CD14-positive monocyte (primary cell): ENCODE results near the gene UTS2B. TPM values are rescaled to one million over a fixed set of nuclear protein-coding genes. Genes with fewer than 3 reads are reported as not detected.

ENCODE experiments used
- DNase-seq, 3 donors: peaks; one replicate each; pipeline ENCODE4 v3.0.0-alpha.2; 2011 to 2022
- H2AFZ ChIP-seq: 2 replicates; pipeline ENCODE4 v1.6.0; 2012; ENCODE audit warnings: mild to moderate bottlenecking, low read depth, low read length, inconsistent platforms; ENCODE audit not compliant: insufficient read depth, poor library complexity, severe bottlenecking
- H3K27ac ChIP-seq, 2 donors: 1 replicate in 1 of 2; 2 replicates in 1 of 2; pipeline ENCODE4 v1.5.1; 2012 to 2013; ENCODE audit warnings: low read length in 2 of 2, control low read depth in 1 of 2, inconsistent platforms in 1 of 2, low read depth in 1 of 2, mild to moderate bottlenecking in 1 of 2
- H3K27me3 ChIP-seq, 2 donors: one replicate each; pipeline versions ENCODE4 v1.6.0 to v1.6.1; 2011 to 2013; ENCODE audit warnings: low read length in 2 of 2; ENCODE audit not compliant: control insufficient read depth in 2 of 2, insufficient read depth in 2 of 2
- H3K36me3 ChIP-seq, 2 donors: replicated peaks in 1 of 2; 1 replicate in 1 of 2; 2 replicates in 1 of 2; pipeline versions ENCODE4 v1.5.1 to v1.6.1; 2012 to 2013; ENCODE audit warnings: low read length in 2 of 2, control low read depth in 1 of 2, inconsistent platforms in 1 of 2, mild to moderate bottlenecking in 1 of 2; ENCODE audit not compliant: insufficient read depth in 2 of 2, control insufficient read depth in 1 of 2
- H3K4me1 ChIP-seq, 2 donors: 1 replicate in 1 of 2; 2 replicates in 1 of 2; pipeline versions ENCODE4 v1.5.1 to v1.6.1; 2012 to 2013; ENCODE audit warnings: low read length in 2 of 2, control low read depth in 1 of 2, inconsistent platforms in 1 of 2, mild to moderate bottlenecking in 1 of 2, moderate library complexity in 1 of 2; ENCODE audit not compliant: insufficient read depth in 2 of 2, control insufficient read depth in 1 of 2
- H3K4me2 ChIP-seq: replicated peaks from 2 replicates; pipeline ENCODE3; 2012; ENCODE audit warnings: low read length, moderate library complexity, mild to moderate bottlenecking; ENCODE audit not compliant: poor library complexity, severe bottlenecking; ENCODE audit errors: extremely low read depth
- H3K4me3 ChIP-seq, 3 experiments: fragments of 200-600 bp in 1 of 3; sonication (generic) in 1 of 3; replicated peaks in 1 of 3; 1 replicate in 2 of 3; 2 replicates in 1 of 3; pipeline ENCODE4 v1.5.1; 2011 to 2013; ENCODE audit warnings: low read length in 3 of 3, mild to moderate bottlenecking in 3 of 3, control low read depth in 2 of 3, low read depth in 2 of 3, inconsistent platforms in 1 of 3, moderate library complexity in 1 of 3
- H3K79me2 ChIP-seq: 2 replicates; pipeline ENCODE4 v1.6.0; 2012; ENCODE audit warnings: mild to moderate bottlenecking, control low read depth, inconsistent platforms, low read length, moderate library complexity; ENCODE audit not compliant: insufficient read depth
- H3K9ac ChIP-seq: 2 replicates; pipeline ENCODE4 v1.6.0; 2017; ENCODE audit warnings: low read length, mild to moderate bottlenecking; ENCODE audit not compliant: insufficient read depth, poor library complexity, severe bottlenecking
- H3K9me3 ChIP-seq, 2 donors: replicated peaks in 1 of 2; 1 replicate in 1 of 2; 2 replicates in 1 of 2; pipeline versions ENCODE4 v1.5.1 to v1.6.1; 2012 to 2013; ENCODE audit warnings: low read length in 2 of 2, control low read depth in 1 of 2; ENCODE audit not compliant: control insufficient read depth in 1 of 2, insufficient read depth in 1 of 2
- H4K20me1 ChIP-seq: 2 replicates; pipeline ENCODE4 v1.6.0; 2012; ENCODE audit warnings: mild to moderate bottlenecking, low read length, control low read depth, moderate library complexity; ENCODE audit not compliant: insufficient read depth
- H3K27ac Mint-ChIP-seq, 7 donors: one replicate each; pipeline ENCODE4 v1.8.0; 2020; ENCODE audit warnings: mild to moderate bottlenecking in 7 of 7, mixed read lengths in 7 of 7, moderate library complexity in 6 of 7, inconsistent platforms in 2 of 7
- H3K27me3 Mint-ChIP-seq, 3 donors: one replicate each; pipeline ENCODE4 v1.8.0; 2021 to 2022; ENCODE audit warnings: low read depth in 3 of 3, mild to moderate bottlenecking in 3 of 3, mixed read lengths in 3 of 3, moderate library complexity in 3 of 3, inconsistent platforms in 1 of 3
- H3K36me3 Mint-ChIP-seq, 2 donors: one replicate each; pipeline ENCODE4 v1.8.0; 2020; ENCODE audit warnings: mixed read lengths in 2 of 2, inconsistent platforms in 1 of 2, mild to moderate bottlenecking in 1 of 2
- H3K4me1 Mint-ChIP-seq: one replicate; pipeline ENCODE4 v1.8.0; 2020; ENCODE audit warnings: mild to moderate bottlenecking, mixed read lengths
- H3K4me3 Mint-ChIP-seq, 2 donors: one replicate each; pipeline ENCODE4 v1.8.0; 2020; ENCODE audit warnings: mild to moderate bottlenecking in 2 of 2, mixed read lengths in 2 of 2, moderate library complexity in 1 of 2
- H3K9me3 Mint-ChIP-seq, 7 donors: one replicate each; pipeline ENCODE4 v1.8.0; 2020 to 2022; ENCODE audit warnings: mixed read lengths in 7 of 7, mild to moderate bottlenecking in 6 of 7, moderate library complexity in 6 of 7, inconsistent platforms in 2 of 7
- WGBS: methylation state at CpG from one replicate; pipeline ENCODE4 v1.1.5; 2013; ENCODE audit warnings: missing lambda C conversion rate; ENCODE audit not compliant: insufficient coverage; 5-methylcytosine and 5-hydroxymethylcytosine counted together
- intact Hi-C, 2 donors: fragments of 100-400 bp; cut with micrococcal nuclease; formaldehyde crosslinking; loops; one replicate each; pipeline versions ENCODE4 v1.15.0 to v1.15.1; 2023
- polyA plus RNA-seq, 3 donors: library from polyadenylated mRNA; depleted of rRNA in 1 of 3; unstranded in 2 of 3; stranded (reverse) in 1 of 3; fragments of 300-500 nt in 2 of 3; fragments of >200 nt in 1 of 3; fragmentation: Illumina TruSeq in 2 of 3; gene quantifications; 1 replicate in 2 of 3; 2 replicates in 1 of 3; pipeline ENCODE4 v1.2.3, GENCODE V29; 2012 to 2021
- TF ChIP-seq, protein P1 (sequence below): fragments of 200-600 bp; IDR thresholded peaks from one replicate; pipeline ENCODE4 v1.8.0; 2022; ENCODE audit warnings: antibody characterized with exemption, mild to moderate bottlenecking

Gene UTS2B
- polyA plus RNA-seq, 3 donors: not detected

DNA sequence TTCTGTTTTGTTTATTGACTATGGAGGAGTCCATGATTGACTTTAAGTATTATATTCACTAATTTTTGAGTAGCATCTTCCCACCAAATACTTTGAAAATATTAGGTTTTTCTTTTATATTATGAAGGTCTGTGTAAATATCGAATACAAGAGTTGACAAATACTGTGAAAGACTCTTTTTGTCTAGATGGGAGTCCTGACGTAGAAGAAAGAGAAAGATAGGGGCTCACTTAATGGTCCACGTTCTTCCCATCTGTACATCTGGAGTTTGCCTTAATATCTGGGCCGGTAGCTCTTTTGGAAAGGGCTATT lies 7.8 kb upstream of the UTS2B start:
- DNase-seq: no peak
- Histone ChIP-seq H3K4me2 (no peak overlapping the region), H3K4me3 (no peak overlapping the region), H3K27me3 (no peaks in the 10 kb centered on the region), H3K4me1 (no peaks in the 10 kb centered on the region), H3K79me2 (peaks cover 57% of the 10 kb centered on the region), H4K20me1 (peaks cover 76% of the 10 kb centered on the region), H3K9me3 (no peaks in the 10 kb centered on the region), H2AFZ (no peak overlapping the region), H3K27ac (no peak overlapping the region), H3K9ac (no peak overlapping the region), H3K36me3 (no peaks in the 10 kb centered on the region)
- 100% methylated on average over 1 of the region's 4 CpGs for WGBS
- Mint-ChIP-seq H3K27me3 (peaks cover 0 to 3% (median 0%) of the 10 kb centered on the region in 3 donors), H3K4me3 (no peak overlapping the region), H3K9me3 (peaks cover 0 to 2% (median 0%) of the 10 kb centered on the region in 7 donors), H3K4me1 (peaks cover 13% of the 10 kb centered on the region), H3K27ac (no peak overlapping the region), H3K36me3 (no peaks in the 10 kb centered on the region)
- intact Hi-C loops: no loop called here
- TF ChIP-seq, protein P1, sequence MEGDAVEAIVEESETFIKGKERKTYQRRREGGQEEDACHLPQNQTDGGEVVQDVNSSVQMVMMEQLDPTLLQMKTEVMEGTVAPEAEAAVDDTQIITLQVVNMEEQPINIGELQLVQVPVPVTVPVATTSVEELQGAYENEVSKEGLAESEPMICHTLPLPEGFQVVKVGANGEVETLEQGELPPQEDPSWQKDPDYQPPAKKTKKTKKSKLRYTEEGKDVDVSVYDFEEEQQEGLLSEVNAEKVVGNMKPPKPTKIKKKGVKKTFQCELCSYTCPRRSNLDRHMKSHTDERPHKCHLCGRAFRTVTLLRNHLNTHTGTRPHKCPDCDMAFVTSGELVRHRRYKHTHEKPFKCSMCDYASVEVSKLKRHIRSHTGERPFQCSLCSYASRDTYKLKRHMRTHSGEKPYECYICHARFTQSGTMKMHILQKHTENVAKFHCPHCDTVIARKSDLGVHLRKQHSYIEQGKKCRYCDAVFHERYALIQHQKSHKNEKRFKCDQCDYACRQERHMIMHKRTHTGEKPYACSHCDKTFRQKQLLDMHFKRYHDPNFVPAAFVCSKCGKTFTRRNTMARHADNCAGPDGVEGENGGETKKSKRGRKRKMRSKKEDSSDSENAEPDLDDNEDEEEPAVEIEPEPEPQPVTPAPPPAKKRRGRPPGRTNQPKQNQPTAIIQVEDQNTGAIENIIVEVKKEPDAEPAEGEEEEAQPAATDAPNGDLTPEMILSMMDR: no peak

DNA sequence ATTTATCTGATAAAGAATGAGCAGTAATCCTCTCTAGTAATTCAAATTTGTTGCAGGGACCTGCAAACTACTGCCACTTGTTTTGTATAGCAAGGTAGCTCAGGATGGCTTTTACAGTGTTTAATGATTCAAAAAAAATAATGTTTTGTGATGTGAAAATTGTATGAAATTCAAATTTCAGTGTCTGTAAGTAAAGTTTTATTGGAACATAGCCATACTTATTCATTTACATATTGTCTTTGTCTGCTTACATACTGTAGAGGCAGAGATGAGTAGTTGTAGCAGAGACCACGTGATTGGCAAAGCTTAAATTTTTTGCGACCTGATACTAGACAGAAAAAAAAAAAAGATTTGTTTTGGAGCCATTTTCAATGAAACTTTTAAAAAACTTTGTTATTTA lies 6.5 kb upstream of the UTS2B start:
- Mint-ChIP-seq H3K36me3 (peaks cover 0 to 2% of the 10 kb centered on the region in 2 donors), H3K9me3 (peaks cover 0 to 2% (median 0%) of the 10 kb centered on the region in 7 donors), H3K4me3 (no peak overlapping the region), H3K27ac (no peak overlapping the region), H3K4me1 (peaks cover 19% of the 10 kb centered on the region), H3K27me3 (peaks cover 0 to 3% (median 0%) of the 10 kb centered on the region in 3 donors)
- peaks cover 63% of the 10 kb centered on the region for H4K20me1 ChIP-seq
- H3K36me3 ChIP-seq: no peaks in the 10 kb centered on the region
- H3K27ac ChIP-seq: no peak overlapping the region
- no peaks in the 10 kb centered on the region for H3K9me3 ChIP-seq
- TF ChIP-seq, protein P1: no peak
- intact Hi-C loops: no loop called here
- DNase-seq: no peak
- peaks cover 3 to 11% of the 10 kb centered on the region in 2 donors for H3K4me1 ChIP-seq
- no peak overlapping the region for H2AFZ ChIP-seq
- H3K79me2 ChIP-seq: peaks cover 57% of the 10 kb centered on the region
- no CpG with 5 or more reads among the region's 2 CpGs for whole genome bisulfite sequencing
- no peak overlapping the region for H3K4me3 ChIP-seq
- H3K9ac ChIP-seq: no peak overlapping the region
- no peaks in the 10 kb centered on the region for H3K27me3 ChIP-seq
- H3K4me2 ChIP-seq: no peak overlapping the region
